LNCaP clone FGC (cell line): ENCODE results near the gene PPIAL4G.
"Not testable (repeated sequence)": the region's sequence is repeated elsewhere in the genome, so short reads cannot be mapped to it uniquely, and the experiment has no call there.

ENCODE experiments used
- DNase-seq: peaks from one replicate; pipeline ENCODE4 v3.0.0-alpha.2; 2011; ENCODE audit warnings: low read depth
- H3K4me3 ChIP-seq: 2 replicates; pipeline ENCODE4 v1.5.1; 2011; ENCODE audit warnings: mild to moderate bottlenecking, low read depth, low read length, control low read depth
- CTCF ChIP-seq: IDR thresholded peaks from 2 replicates; pipeline ENCODE4 v1.5.1; 2012; ENCODE audit warnings: mild to moderate bottlenecking; ENCODE audit not compliant: control insufficient read depth, insufficient read depth; ENCODE audit errors: extremely low read depth

PPIAL4G gene

DNA sequence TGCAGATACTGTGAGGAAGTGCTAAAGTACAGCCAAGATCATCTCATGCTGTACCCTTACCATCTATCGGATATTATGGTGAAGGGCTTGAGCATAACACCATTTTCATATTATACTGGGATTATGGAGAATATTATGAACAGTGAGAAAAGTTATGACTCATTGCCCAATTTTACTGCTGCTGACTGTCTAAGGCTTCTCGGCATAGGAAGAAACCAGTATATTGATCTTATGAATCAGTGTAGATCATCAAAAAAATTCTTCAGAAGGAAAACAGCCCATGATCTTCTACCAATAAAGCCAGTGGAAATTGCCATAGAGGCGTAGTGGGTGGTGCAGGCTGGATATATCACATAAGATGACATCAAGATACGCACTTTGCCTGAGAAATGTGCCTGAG is 47.7 kb downstream of the PPIAL4G start:
- DNase-seq, result no peak
- H3K4me3 ChIP-seq, result no peak overlapping the region
- TF ChIP-seq CTCF, result no peak

GRCh38 chr1:148434832-148435231 is 48.3 kb downstream of the PPIAL4G start:
- DNase-seq, result no peak
- no peak overlapping the region for H3K4me3 ChIP-seq
- TF ChIP-seq CTCF, result no peak

- not testable (repeated sequence) for H3K4me3 ChIP-seq
- peak; percentile 63 for DNase-seq
Observed at GRCh38 chr1:148432916-148433317, 50.2 kb downstream of the PPIAL4G start.
